NCI-H1092 (cell line): ENCODE measurements around the gene TEX36.
"Not testable (repeated sequence)": the region's sequence is repeated elsewhere in the genome, so short reads cannot be mapped to it uniquely, and the experiment has no call there.

Experiments
- DNase-seq: peaks from one replicate; lab custom pipeline; 2025; lab: John Stamatoyannopoulos, UW

The TEX36 gene

DNA sequence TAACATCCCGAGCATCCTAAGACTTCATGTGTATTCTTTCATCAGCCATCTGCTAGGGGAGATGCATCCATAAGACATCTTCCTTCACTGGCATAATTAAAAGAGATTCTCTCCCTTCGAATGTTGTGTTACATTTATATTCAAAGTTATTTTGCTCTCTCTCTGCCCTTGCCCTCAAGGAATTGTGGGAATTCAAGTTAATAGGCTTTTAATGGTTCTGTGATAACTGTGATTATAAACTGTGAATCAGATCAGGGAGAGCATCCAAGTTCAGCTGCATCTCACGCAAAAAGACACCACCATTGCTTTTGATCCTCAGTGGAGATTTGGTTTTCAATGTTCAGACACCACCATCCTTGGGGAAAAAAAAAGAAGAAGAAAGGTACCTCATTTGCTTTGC, 9.2 kb upstream of the TEX36 start:
- no peak for DNase-seq

DNA sequence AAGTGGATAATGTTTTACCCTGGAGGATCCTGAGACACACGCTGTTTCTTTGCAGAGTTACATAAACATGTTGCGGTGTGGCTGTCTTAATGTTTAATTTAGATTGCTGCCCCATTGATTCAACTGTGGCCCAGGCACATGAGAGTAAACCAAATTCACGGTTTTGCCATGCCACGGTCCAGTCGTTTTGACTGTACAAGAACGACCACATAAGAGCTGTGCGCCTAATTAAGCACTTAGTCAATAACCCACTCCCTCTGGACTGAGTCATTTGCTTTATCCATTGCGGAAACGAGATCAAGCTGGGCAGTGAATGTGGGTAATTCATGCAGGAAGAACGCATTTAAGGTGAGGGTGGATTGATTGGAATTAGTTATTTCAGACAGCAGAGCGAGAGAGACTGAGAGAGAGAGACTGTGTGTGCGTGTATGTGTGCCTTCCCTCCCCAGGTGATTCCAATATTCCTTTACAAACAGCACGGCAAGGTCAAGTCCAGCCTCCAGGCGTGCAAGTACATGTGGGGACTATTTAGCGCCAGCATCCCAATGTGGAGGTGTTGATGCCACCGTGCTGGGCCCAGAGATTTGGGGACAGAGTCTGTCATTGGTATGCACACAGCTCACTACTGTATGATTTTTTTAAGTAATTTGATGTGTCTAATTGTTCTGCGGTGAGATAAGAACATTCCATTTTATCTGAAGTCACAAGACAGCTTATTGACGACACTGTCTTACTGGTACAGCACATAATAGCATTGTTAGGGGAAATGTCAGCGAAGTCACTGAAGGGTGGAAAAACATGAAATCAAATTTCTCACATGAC, 8.4 kb upstream of the TEX36 start:
- DNase-seq, result no peak

GRCh38 chr10:125689955-125690569, 7.1 kb upstream of the TEX36 start:
- no peak for DNase-seq

GRCh38 chr10:125687507-125688185, 4.7 kb upstream of the TEX36 start:
- no peak for DNase-seq

DNA sequence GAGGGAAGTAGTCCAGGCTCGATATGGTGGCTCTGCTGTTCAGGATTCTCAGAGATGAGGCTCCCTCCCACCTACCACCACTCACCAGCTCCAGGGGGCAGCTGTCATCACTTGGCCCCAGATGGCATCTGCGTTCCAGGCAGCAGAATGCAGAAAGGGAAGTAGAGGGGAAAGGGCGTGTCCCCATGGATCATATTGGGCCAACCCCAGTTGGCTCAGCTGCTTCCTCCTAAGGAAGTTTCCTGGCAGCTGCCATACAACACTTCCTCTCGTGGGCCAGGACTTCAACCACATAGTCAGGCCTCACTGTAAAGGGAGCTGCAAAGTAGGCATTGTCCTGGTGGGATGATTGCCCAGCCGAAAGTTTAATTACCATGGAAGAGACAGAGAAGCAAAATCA, 1.6 kb upstream of the TEX36 start:
- DNase-seq, result no peak

- DNase-seq, result no peak
These were observed 858 bp upstream of the TEX36 start for GRCh38 chr10:125683821-125684220.

GRCh38 chr10:125679436-125679835, 3.5 kb downstream of the TEX36 start:
- DNase-seq, result no peak

GRCh38 chr10:125672884-125673283, 10.1 kb downstream of the TEX36 start:
- DNase-seq, result no peak

- no peak for DNase-seq
These were observed 20.4 kb downstream of the TEX36 start for GRCh38 chr10:125662584-125662983.

DNA sequence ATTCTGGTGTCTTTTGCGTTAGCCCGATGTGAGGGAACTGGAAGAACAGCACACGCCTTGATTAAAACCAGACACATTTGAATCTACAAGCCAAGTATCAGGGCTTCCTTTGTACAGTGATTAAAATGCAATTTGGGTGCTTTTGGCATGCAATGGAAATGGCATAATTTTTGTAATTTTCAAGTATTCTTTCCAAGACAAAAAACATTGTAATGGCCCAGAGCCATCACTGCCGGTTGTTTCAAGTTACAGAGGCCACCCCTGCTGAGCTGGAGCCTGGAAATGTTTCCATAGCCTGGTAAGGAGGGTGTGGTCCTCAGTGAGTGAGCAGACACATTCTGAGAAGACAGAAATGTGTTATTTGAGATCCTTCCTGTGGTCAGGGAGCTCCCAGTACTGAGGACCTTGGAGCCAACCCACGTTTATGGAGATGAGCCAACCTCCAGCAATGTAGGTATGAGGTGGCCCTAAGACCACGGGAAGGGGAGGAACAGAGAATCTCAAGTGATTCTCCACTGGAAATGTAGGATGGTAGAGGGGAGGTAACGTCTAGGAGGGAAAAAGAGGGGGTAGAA, 20.9 kb downstream of the TEX36 start:
- no peak for DNase-seq

DNA sequence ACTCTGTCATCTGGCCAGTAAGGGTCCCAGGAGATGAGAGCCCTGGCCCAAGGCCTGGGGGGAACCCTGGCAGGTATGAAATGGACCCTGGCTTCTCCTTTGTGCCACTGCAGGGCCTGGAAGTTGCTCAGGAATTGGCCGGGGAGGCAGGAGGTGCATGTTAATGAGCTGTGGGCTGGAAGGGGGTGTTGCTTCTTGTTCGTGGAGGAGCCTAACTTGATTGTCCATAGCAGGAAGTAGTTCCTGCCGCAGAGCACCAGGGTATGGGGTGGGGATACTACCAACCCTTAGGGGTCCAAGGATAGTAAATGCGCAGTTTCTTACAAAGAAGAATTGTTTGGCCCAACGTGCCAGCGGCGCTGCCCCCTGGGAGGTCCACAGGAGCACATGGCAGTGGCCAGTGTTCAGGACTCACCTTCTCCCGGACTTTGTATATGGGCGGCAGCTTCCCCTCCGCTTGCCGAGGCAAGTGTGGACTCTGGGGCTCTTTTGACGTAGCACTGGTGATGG, 21.5 kb downstream of the TEX36 start:
- no peak for DNase-seq

DNA sequence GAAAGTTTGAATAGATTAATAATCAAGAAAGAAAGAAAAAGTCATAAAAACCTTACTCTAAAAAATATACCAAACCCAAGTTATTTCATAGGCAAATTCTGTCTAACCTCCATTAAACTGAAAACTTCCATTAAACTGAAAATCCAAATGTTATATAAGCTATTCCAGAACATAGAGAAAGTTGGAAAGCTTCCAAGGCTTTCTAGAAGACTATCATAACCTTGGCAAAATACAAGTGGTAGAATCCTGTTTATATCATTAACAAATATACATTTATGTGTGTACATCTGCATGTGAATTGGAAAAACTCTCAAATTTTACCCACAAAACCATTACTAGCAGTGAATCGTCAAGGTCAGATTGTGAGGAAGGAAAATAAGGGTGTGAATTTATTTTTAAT, 23.9 kb downstream of the TEX36 start:
- no peak for DNase-seq

DNA sequence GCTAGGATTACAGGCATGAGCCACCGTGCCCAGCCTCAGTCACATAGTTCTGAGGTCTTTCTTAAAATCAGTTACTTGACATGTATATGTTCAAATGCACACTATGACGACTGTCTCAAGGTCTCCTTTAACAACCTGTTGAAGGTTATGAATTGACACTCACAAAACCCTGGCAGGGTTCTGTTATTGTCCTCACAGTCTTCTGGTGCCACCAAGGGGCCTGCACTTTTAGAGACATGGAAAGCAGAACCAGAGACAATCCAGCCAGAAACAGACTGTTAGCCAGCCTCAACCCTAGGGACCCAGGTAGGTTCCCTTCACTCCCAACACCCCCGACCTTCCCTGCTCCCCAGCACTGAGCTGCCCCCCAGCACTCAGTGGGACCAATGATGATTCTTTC, 26.4 kb downstream of the TEX36 start:
- no peak for DNase-seq

DNA sequence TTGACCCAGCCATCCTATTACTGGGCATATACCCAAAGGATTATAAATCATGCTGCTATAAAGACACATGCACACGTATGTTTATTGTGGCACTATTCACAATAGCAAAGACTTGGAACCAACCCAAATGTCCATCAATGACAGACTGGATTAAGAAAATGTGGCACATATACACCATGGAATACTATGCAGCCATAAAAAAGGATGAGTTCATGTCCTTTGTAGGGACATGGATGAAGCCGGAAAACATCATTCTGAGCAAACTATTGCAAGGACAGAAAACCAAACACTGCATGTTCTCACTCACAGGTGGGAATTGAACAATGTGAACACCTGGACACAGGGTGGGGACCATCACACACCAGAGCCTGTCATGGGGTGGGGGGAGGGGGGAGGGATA, 29.9 kb downstream of the TEX36 start:
- DNase-seq, result not testable (repeated sequence)

DNA sequence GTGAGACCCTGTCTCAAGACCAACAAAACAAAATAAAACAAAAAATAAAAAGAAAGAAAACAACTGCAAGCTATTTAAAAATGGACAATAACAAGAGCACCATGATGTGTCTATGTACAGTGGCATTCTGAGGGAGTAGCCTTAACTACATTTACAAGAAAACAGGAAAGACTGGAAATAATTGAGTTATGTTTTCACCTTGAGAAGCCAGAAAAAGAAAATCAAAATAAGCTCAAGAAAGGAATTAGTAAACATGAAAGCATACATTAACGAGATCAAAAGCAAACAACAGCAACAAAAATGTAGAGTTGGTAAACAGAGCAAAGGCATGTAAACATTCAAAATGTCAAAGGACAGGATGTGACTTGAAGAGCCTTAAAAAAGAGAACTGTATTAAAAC, 36.7 kb downstream of the TEX36 start:
- no peak for DNase-seq

GRCh38 chr10:125641398-125641797, 41.6 kb downstream of the TEX36 start:
- no peak for DNase-seq

- no peak for DNase-seq
These were observed 42.3 kb downstream of the TEX36 start for GRCh38 chr10:125640653-125641052.

DNA sequence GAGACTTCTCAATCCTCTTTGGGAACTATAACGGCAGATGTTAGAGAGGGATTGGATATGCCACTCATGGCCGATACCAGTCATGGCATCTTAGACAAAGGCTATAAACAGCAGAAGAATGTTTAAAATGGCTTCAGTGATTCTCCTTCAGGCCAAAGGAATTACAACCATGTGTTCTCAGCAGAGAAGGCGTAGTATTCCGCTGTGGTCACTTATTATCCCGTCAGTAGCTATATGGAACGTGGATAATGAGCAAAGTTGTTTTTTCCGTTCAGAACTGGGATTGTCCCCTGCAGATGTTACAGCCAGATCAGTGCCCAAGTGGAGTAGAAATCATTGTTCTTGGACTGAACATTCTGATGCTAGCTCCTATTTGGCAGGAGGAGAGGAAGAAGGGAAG, 43.1 kb downstream of the TEX36 start:
- DNase-seq, result no peak

DNA sequence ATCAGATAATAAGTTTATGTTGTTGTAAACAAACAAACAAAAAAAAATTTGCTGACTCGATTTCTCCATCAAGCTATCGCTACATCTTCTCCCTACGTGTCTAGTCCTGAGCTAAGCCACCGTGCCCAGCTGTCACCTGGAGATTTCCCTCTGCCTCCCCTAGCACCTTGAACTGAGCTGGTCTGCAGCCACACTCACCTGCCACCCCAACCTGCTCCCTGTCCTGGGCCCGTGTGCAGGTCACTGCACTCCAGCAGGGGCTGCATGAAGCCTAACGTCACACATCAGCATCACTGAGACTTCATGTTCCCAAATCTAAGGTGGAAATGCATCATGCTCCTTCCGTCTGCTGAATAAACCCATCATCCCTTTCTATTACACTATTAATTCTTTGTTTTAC, 44.4 kb downstream of the TEX36 start:
- no peak for DNase-seq

DNA sequence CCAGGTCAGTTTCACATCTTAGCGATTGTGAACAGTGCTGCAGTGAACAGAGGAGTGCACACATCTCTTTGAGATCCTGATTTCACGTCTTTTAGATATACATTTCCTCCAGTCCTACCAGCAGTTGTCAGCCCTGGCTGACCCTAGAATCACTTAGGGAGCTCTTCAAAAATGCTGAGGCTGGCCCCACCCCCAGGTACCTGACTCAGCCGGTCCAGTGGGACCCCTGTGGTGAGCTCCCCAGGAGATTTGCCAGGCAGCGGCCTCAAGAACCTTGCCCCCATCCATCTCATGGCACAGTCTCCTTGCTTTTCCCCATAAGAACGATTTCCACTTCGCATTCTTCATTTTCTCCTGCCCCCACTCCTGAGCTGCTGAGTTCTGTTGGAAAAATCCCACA, 45.5 kb downstream of the TEX36 start:
- no peak for DNase-seq

DNA sequence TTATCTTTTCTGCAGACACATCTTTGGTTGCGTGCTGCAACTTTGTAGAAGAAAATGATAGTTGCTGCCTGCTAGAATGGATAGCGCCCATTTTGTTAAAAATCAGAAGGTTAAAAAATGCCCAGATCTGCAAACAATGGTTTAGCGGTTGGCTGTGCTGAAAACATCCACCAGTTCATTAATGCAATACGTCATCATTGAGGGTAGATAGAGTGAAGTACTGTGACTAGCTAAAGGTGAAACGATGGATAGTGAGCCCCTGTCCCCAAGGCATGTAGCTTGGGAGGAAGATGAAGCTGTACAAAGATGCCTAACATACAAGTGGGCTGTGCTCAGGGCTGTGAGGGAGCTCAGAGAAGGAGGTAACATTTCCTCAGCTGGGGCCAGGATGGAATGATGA, 48.4 kb downstream of the TEX36 start:
- no peak for DNase-seq

- peak; percentile 1 for DNase-seq
These were observed 49.4 kb downstream of the TEX36 start for GRCh38 chr10:125633517-125633999.

- no peak for DNase-seq
These were observed 51.2 kb downstream of the TEX36 start for GRCh38 chr10:125631806-125632205.
